Trophoblast cell (in vitro differentiated cells and primary cell): ENCODE data around the gene XRCC4.

ENCODE experiments used
- DNase-seq, 2 donors: peaks; one replicate each; pipeline ENCODE4 v3.0.0-alpha.2; 2016
- H2AFZ ChIP-seq: 2 replicates; pipeline ENCODE4 v1.6.1; 2013; ENCODE audit warnings: low read length, moderate library complexity, mild to moderate bottlenecking; ENCODE audit not compliant: insufficient read depth, poor library complexity
- H2AK5ac ChIP-seq: 2 replicates; pipeline ENCODE4 v1.6.1; 2013; ENCODE audit warnings: mild to moderate bottlenecking, low read length
- H2BK120ac ChIP-seq: 2 replicates; pipeline ENCODE4 v1.6.1; 2013; ENCODE audit warnings: low read length, mild to moderate bottlenecking, moderate library complexity; ENCODE audit not compliant: insufficient read depth, poor library complexity
- H2BK12ac ChIP-seq: 2 replicates; pipeline ENCODE4 v1.6.1; 2013; ENCODE audit warnings: mild to moderate bottlenecking, low read length, moderate library complexity
- H2BK5ac ChIP-seq: 2 replicates; pipeline ENCODE4 v1.6.1; 2013; ENCODE audit warnings: low read length, low read depth, moderate library complexity, mild to moderate bottlenecking; ENCODE audit not compliant: poor library complexity
- H3K14ac ChIP-seq: 2 replicates; pipeline ENCODE4 v1.6.1; 2013; ENCODE audit warnings: mild to moderate bottlenecking, low read length
- H3K18ac ChIP-seq: 2 replicates; pipeline ENCODE4 v1.6.1; 2013; ENCODE audit warnings: mild to moderate bottlenecking, low read length
- H3K23ac ChIP-seq: 2 replicates; pipeline ENCODE4 v1.6.1; 2013; ENCODE audit warnings: low read length
- H3K27ac ChIP-seq: 2 replicates; pipeline ENCODE4 v1.5.1; 2013; ENCODE audit warnings: low read depth, mild to moderate bottlenecking, inconsistent platforms, low read length, moderate library complexity
- H3K27me3 ChIP-seq: 2 replicates; pipeline ENCODE4 v1.6.1; 2013; ENCODE audit warnings: inconsistent platforms, mild to moderate bottlenecking, low read length, moderate library complexity; ENCODE audit not compliant: insufficient read depth
- H3K36me3 ChIP-seq, 2 experiments: 1 replicate in 1 of 2; 2 replicates in 1 of 2; pipeline ENCODE4 v1.6.1; 2013; ENCODE audit warnings: low read length in 2 of 2, mild to moderate bottlenecking in 2 of 2, moderate library complexity in 1 of 2; ENCODE audit not compliant: insufficient read depth in 2 of 2, control insufficient read depth in 1 of 2
- H3K4ac ChIP-seq: 2 replicates; pipeline ENCODE4 v1.6.1; 2013; ENCODE audit warnings: low read depth, mild to moderate bottlenecking, low read length, moderate library complexity
- H3K4me1 ChIP-seq, 2 experiments: 1 replicate in 1 of 2; 2 replicates in 1 of 2; pipeline ENCODE4 v1.6.1; 2013; ENCODE audit warnings: low read length in 2 of 2, mild to moderate bottlenecking in 2 of 2, moderate library complexity in 1 of 2; ENCODE audit not compliant: insufficient read depth in 2 of 2, control insufficient read depth in 1 of 2
- H3K4me2 ChIP-seq: 2 replicates; pipeline ENCODE4 v1.6.1; 2013; ENCODE audit warnings: inconsistent platforms, mild to moderate bottlenecking, low read length, moderate library complexity
- H3K4me3 ChIP-seq: 2 replicates; pipeline ENCODE4 v1.5.1; 2013; ENCODE audit warnings: mild to moderate bottlenecking, low read depth, low read length, inconsistent platforms
- H3K79me1 ChIP-seq: one replicate; pipeline ENCODE4 v1.6.1; 2013; ENCODE audit warnings: low read length
- H3K79me2 ChIP-seq: 2 replicates; pipeline ENCODE4 v1.6.1; 2013; ENCODE audit warnings: low read length, mild to moderate bottlenecking; ENCODE audit not compliant: control insufficient read depth, insufficient read depth, poor library complexity
- H3K9ac ChIP-seq: 2 replicates; pipeline ENCODE4 v1.6.1; 2013; ENCODE audit warnings: mild to moderate bottlenecking, low read length
- H3K9me3 ChIP-seq: 2 replicates; pipeline ENCODE4 v1.6.1; 2013; ENCODE audit warnings: low read depth, mild to moderate bottlenecking, control low read depth, inconsistent platforms, low read length; ENCODE audit not compliant: insufficient read depth
- H4K12ac ChIP-seq: 2 replicates; pipeline ENCODE4 v1.6.1; 2013; ENCODE audit warnings: low read depth, mild to moderate bottlenecking, low read length, moderate library complexity
- H4K8ac ChIP-seq: 2 replicates; pipeline ENCODE4 v1.6.1; 2013; ENCODE audit warnings: low read depth, mild to moderate bottlenecking, low read length, moderate library complexity
- H4K91ac ChIP-seq: one replicate; pipeline ENCODE4 v1.6.1; 2013; ENCODE audit warnings: low read depth, mild to moderate bottlenecking, low read length, moderate library complexity
- WGBS: extraction: QIAGEN DNeasy Blood & Tissue Kit; methylation state at CpG from one replicate; pipeline ENCODE4 v1.1.7; 2013; ENCODE audit warnings: missing lambda C conversion rate; ENCODE audit not compliant: insufficient read length, insufficient coverage; ENCODE audit errors: extremely low coverage; 5-methylcytosine and 5-hydroxymethylcytosine counted together

The XRCC4 gene

DNA sequence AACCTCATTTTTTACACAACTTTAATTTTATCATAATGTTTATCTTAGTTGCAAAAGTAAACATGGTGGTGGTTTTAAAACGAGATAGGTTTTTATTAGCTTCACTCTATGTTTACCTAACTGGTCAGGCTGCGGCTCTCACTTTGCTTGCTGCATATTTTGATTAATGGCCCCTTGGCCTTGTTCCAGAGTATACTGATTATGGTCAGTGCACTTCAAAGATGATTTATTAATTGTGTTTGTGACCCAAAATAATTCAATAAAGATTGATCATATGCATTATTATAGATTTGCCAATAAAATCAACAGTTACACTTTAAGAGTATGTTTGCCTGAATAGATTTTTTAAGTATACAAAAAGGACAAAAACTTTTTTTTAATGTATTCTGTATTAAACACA is 188.0 kb downstream of the XRCC4 start:
- no peak overlapping the region for H3K23ac ChIP-seq
- H3K4me3 ChIP-seq, result no peak overlapping the region
- no peak overlapping the region for H3K9ac ChIP-seq
- H4K12ac ChIP-seq, result no peak overlapping the region
- no peak overlapping the region for H2BK120ac ChIP-seq
- no peak overlapping the region for H4K8ac ChIP-seq
- no peak overlapping the region for H3K14ac ChIP-seq
- H3K27ac ChIP-seq, result no peak overlapping the region
- no peaks in the 10 kb centered on the region for H3K36me3 ChIP-seq
- no peaks in the 10 kb centered on the region for H3K4me1 ChIP-seq
- H3K79me1 ChIP-seq, result no peaks in the 10 kb centered on the region
- no peak overlapping the region for H2BK12ac ChIP-seq
- no peak overlapping the region for H4K91ac ChIP-seq
- no peak overlapping the region for H2BK5ac ChIP-seq
- H2AFZ ChIP-seq, result no peak overlapping the region
- no peak overlapping the region for H2AK5ac ChIP-seq
- H3K79me2 ChIP-seq, result no peaks in the 10 kb centered on the region
- H3K4me2 ChIP-seq, result no peak overlapping the region
- H3K27me3 ChIP-seq, result no peaks in the 10 kb centered on the region
- no peak overlapping the region for H3K18ac ChIP-seq
- no peak overlapping the region for H3K4ac ChIP-seq
- H3K9me3 ChIP-seq, result no peaks in the 10 kb centered on the region
- WGBS, result no CpG with 5 or more reads among the region's 2 CpGs
- no peak for DNase-seq

DNA sequence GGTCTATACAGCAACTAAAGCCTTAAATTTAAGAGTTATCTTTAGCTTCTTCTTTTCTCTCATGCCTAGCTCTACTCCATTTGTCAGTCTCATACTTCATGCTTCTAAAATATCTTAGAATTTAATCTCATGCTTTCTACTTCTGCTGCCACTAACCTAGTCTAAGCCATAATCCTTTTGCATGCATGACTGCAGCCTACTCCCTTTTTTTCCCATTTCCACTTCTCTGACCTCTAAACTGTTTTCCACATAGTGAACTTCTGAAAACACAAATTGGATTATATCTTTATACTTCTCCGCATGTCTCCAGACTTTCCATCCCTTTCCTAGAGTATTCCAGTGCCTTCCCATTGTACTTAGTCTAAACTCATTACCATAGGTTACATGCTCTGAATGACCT is 193.0 kb downstream of the XRCC4 start:
- Histone ChIP-seq H4K12ac (no peak overlapping the region), H3K9me3 (no peaks in the 10 kb centered on the region), H2BK120ac (no peak overlapping the region), H3K27me3 (no peaks in the 10 kb centered on the region), H3K79me1 (no peaks in the 10 kb centered on the region), H3K27ac (no peak overlapping the region), H3K14ac (no peak overlapping the region), H4K8ac (no peak overlapping the region), H3K36me3 (no peaks in the 10 kb centered on the region), H2AFZ (no peak overlapping the region), H4K91ac (no peak overlapping the region), H2BK12ac (no peak overlapping the region), H3K79me2 (no peaks in the 10 kb centered on the region), H2AK5ac (no peak overlapping the region), H3K4me3 (no peak overlapping the region), H3K4ac (no peak overlapping the region), H3K18ac (no peak overlapping the region), H3K4me2 (no peak overlapping the region), H2BK5ac (no peak overlapping the region), H3K4me1 (no peaks in the 10 kb centered on the region), H3K23ac (no peak overlapping the region), H3K9ac (no peak overlapping the region)
- WGBS, result no CpG with 5 or more reads among the region's 1 CpG
- no peak for DNase-seq

DNA sequence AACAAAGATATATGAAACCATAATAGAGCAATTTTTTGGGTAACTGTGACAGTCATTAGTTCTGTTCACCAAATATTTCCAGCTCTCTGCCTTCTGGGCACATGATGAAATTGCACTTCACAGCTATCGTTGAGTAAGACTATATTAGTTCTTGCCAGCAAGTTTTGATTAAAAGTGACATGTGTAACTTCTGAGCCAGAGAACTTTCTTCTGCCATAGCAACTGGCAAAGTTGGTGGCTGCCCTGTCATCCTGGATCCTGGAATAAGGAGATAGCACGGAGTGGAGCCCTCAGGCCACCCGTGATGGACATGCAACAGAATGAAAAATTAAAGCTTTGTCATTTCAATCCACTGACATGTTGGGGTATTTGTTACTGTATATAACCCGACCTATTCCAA is 199.8 kb downstream of the XRCC4 start:
- Histone ChIP-seq H3K36me3 (no peaks in the 10 kb centered on the region), H2AFZ (no peak overlapping the region), H3K4me2 (no peak overlapping the region), H2BK5ac (no peak overlapping the region), H2AK5ac (no peak overlapping the region), H4K12ac (no peak overlapping the region), H2BK120ac (no peak overlapping the region), H4K8ac (no peak overlapping the region), H4K91ac (no peak overlapping the region), H3K79me1 (no peaks in the 10 kb centered on the region), H3K27ac (no peak overlapping the region), H3K9me3 (no peaks in the 10 kb centered on the region), H3K4me3 (no peak overlapping the region), H3K14ac (no peak overlapping the region), H3K4ac (no peak overlapping the region), H3K27me3 (no peaks in the 10 kb centered on the region), H3K9ac (no peak overlapping the region), H3K18ac (no peak overlapping the region), H3K4me1 (no peaks in the 10 kb centered on the region), H3K79me2 (no peaks in the 10 kb centered on the region), H2BK12ac (no peak overlapping the region), H3K23ac (no peak overlapping the region)
- no CpG with 5 or more reads among the region's 4 CpGs for WGBS
- no peak for DNase-seq

DNA sequence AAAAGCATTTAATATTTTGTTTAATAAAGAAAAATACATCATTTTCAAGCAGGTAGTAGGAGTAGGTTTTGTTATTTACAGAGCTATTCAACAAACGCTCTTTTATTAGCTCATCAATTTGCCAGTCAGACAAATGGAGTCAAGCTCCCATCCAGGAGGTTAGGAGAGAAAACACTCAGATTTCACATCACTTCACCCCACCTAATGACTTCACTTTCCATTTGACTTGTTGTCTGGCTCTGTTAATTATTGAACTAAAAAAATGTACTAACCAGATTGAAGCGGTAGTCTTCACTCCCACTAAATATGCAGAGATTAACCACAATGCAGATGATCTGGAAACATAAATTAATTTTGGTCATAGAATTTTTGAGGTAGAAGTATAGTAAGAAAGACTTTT is 200.6 kb downstream of the XRCC4 start:
- no peaks in the 10 kb centered on the region for H3K27me3 ChIP-seq
- H3K18ac ChIP-seq, result no peak overlapping the region
- H3K14ac ChIP-seq, result no peak overlapping the region
- no peak overlapping the region for H4K91ac ChIP-seq
- no CpG with 5 or more reads among the region's 2 CpGs for WGBS
- no peak overlapping the region for H3K23ac ChIP-seq
- H3K36me3 ChIP-seq, result no peaks in the 10 kb centered on the region
- no peak overlapping the region for H2AK5ac ChIP-seq
- H3K9me3 ChIP-seq, result no peaks in the 10 kb centered on the region
- H3K4me3 ChIP-seq, result no peak overlapping the region
- H2AFZ ChIP-seq, result no peak overlapping the region
- no peaks in the 10 kb centered on the region for H3K79me1 ChIP-seq
- no peak overlapping the region for H2BK120ac ChIP-seq
- H3K4ac ChIP-seq, result no peak overlapping the region
- no peaks in the 10 kb centered on the region for H3K79me2 ChIP-seq
- H3K4me2 ChIP-seq, result no peak overlapping the region
- DNase-seq, result no peak
- H2BK5ac ChIP-seq, result no peak overlapping the region
- H3K4me1 ChIP-seq, result no peaks in the 10 kb centered on the region
- H3K9ac ChIP-seq, result no peak overlapping the region
- no peak overlapping the region for H4K8ac ChIP-seq
- H3K27ac ChIP-seq, result no peak overlapping the region
- H2BK12ac ChIP-seq, result no peak overlapping the region
- no peak overlapping the region for H4K12ac ChIP-seq
